DMS53 (cell line): Measurements from ENCODE around the gene DRICH1.
"Not testable (repeated sequence)": the region's sequence is repeated elsewhere in the genome, so short reads cannot be mapped to it uniquely, and the experiment has no call there.

Source experiments
- DNase-seq: peaks from one replicate; lab custom pipeline; 2025; lab: John Stamatoyannopoulos, UW

The DRICH1 gene, protein sequence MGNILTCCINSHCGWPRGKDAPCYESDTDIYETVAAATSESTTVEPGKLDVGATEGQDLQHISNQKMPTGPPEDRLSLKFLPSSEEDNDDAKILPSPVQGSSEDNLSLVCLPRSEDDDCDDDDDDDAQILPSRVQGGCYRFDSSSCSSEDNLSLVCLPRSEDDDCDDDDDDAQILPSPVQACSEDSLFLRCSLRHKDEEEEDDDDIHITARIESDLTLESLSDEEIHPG

DNA sequence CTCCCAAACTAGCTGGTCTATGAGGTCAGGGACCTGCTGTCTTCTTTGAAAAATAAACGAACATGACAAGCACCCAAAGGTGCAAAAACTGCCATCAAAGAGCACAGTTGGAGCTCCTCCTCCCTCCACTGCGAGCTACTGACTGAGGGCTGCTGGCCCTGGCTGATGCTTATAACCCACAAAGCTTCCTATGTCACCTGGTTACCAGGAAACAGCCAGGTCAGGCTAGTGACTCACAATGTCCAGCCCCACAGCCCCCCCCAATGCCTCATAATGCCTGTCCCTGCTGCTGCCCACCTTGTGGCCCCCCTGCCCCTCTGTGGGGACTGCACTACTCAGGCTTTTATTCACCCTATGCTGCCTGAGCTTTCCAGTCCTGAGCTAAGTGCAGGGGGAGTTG, at the start of gene DRICH1:
DRICH1 (minus strand) TSS at position 144 of the 400 bp plus-strand sequence. CDS start 298 bp downstream, outside the sequence.
- DNase-seq: no peak

- DNase-seq: no peak
Observed at GRCh38 chr22:23681026-23681809, 49.1 kb upstream of the DRICH1 start.

DNA sequence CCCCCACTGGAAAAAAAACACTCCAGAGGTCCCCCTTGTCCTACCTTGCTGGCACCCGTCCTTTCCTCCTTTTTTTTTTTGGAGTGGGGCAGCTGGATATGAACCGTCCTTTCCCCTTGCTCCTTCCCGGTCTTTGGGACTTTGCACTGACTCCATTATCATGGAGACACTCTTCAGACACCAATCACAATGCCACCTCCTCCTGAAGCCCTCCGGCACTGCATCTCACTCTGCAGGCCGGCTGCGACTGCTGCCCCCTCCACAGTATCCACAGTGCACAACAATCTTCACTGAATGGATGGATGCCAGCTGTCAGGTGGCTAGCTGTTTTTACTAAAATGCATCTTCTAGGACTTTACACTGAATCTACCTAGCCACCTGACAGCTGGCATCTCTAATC, 46.0 kb upstream of the DRICH1 start:
- no peak for DNase-seq

GRCh38 chr22:23677701-23677995, 45.5 kb upstream of the DRICH1 start:
- no peak for DNase-seq

DNA sequence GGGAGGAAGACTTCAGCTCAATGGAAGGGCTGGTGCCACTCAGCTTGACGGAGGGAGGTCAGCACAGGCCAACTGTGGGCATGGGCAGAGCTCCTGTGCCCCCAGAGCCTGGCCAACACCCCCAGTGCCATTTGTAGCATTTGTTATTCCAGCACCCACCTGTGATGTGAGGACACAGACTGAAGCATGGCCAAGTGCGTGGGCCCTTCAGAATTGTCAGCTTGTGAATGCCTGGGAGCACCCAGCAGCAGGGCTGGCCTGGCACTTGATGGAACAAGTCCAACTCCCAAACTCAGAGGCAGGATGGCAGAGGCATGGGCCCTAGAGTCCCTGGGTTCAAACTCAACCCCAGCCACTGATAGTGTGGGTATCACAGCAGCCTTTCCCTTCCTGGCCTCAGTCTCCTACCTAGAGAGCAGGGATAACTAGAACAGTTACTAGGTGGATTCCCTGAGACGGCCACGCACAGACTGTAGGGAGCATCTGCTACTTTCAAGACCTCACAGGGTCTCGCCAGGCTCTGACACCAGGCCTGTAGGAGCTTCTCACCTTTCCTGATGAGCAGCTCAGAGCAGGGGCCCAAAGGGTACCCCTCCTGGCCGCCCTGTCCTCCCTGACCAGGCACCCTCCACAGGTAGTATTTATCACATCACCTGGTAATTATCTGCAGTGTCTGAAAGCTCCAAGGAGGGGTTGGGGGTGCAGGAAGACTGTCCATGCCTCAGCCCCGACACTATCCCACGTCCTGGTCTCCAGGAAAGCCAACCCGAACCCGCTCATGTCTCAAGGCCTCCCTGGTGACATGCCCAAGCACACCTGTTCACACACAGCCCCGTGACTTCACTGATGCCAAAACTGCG, 45.0 kb upstream of the DRICH1 start:
- DNase-seq: not testable (repeated sequence)

DNA sequence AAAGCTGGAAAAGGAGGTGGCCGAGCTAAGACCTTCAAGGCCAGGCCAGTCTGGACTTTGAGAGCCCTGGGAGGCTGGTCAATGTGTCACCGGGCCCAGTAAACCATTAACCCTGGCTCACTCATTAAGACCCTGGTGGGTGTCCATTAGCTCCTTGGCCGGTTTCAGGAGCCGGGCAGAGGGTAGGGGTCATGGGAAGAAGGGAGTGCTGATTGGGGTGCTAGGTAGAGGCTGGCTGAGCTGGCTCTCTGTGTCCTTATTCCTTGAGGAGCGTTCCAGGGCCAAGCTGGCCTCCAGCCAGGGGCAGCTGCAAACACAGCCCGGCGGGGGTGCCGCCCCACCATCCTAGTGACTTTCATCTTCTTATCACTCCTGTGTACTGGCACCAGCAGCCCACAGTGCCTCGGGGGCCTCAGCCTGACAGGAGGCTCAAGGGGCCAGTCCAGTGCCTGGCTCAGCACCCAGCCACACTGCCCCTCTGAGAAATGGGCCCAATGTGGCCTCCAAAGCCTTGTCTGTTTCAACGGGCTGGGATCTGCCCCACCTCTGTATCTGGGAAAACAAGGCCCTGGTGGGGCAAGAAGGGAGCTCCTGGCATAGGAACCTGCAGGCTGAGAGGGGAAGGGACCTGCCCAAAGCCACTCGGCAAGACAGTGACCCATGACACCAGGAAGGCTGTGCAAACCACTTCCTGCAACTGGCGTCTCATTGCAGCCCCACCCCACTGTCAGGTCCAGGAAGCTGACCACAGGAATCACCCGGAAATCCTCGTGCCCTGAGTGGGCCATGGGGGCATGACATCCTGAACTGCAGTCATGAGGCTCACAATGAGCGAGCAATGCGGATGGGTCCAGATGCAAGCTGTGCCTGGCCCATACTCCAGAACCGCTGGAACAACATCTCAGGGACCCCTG, 43.6 kb upstream of the DRICH1 start:
- DNase-seq: no peak

- DNase-seq: not testable (repeated sequence)
Observed at GRCh38 chr22:23674886-23675501, 42.9 kb upstream of the DRICH1 start.

- DNase-seq: no peak
Observed at GRCh38 chr22:23673826-23674690, 41.9 kb upstream of the DRICH1 start.

DNA sequence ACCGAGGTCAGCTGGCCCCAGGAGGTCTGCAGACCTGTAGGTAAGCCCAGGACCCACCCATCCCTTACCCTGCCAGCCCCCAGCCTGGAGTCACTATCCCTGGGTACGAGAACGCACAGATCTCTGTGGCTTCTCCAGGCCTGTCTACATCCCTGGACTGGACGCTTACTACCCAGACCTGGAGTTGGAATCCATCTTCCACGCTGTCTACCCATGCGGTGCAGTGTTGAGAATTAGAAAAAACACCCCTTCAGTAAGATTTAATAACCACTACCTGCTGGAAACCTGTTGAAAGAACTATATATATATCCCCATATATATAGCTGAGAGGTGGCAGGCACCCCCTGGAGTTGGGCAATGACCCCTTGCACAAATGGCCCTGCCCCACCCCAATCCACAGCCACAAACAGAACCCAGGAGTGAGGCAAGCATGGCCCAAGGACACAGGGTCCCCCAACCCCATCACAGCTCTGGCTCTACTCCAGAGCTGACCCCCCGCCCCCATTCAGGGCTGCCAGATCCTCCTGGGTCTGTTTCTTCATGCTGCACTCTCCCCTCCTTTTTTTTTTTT, 41.0 kb upstream of the DRICH1 start:
- DNase-seq: no peak

DNA sequence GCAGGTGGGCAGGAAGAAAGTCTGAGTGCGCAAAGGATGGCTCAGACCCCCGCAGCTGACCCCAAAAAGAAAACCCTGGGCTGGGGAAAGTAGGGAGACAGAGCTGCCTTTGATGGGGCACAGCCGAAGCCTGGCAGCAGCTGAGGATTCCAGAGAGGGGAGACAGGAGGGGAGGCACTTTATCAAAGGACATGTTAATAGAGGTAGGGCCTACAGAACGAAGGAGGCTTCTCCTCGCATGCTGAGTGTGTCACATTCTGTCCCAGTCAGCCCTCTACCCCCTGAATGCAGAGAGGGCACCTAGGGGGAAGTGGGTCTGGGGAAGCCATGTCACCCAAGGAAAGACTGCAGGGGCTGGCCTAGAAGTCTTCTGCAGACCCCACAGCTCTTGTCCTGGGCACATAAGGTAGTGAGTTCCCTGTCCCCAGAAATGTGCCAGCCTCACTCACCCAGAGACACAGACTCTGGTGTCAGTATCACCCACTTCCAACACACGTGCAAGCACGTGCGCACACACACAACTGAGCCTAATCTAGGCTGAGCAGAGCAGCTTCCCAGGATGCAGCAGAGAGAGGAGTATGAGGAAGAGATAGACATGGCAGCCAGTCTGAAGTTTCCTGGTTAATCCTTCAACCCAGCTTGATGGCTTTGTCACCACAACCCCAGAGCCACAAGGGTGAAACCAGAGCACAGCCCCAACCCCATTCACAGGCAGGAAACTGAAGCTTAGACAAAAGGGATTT, 40.4 kb upstream of the DRICH1 start:
- DNase-seq: not testable (repeated sequence)

- not testable (repeated sequence) for DNase-seq
Observed at GRCh38 chr22:23671387-23671786, 39.3 kb upstream of the DRICH1 start.

DNA sequence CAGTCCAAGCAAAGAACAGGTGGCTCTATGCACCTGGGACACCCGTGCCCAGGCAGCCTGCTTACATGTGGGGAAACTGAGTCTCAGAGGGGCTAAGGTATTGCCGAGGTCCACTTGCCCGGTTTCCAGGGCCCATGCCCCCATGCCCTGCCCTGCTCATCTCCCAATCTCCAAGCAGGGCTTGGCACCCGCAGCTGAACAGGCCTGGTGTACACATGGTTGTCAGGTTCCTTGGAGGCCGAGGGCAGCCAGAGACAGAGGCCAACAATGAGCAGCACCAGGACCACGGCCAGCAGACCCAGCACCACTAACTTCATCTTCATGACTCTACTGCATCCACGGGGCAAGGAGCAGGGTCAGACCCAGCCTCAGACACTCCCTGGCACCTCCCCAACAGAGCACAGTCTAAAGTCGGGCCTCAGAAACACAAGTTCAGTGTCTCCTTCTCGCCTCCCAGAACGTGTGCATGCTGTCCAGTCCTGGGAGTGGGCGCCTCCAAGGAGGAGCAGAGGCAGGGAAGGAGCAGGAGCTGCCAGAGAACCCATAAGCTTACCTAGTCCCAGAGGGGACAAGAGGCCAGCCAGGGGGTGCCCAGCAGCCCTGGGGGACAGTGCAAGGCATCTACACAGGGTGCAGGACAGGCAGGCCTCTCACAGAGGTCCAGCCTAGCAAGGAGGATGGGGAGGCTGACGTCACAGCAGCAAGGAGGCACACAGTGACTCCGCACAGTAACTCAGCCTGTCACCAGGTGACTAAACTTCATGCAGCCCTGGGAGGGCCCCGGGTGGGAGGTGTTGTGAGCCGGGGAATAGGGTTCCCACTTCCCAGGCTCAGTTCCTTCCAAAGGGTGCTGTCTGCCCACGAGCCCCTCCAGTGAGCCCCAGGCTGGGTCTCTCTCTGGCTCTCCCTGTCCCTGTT, 38.5 kb upstream of the DRICH1 start:
- DNase-seq: no peak

DNA sequence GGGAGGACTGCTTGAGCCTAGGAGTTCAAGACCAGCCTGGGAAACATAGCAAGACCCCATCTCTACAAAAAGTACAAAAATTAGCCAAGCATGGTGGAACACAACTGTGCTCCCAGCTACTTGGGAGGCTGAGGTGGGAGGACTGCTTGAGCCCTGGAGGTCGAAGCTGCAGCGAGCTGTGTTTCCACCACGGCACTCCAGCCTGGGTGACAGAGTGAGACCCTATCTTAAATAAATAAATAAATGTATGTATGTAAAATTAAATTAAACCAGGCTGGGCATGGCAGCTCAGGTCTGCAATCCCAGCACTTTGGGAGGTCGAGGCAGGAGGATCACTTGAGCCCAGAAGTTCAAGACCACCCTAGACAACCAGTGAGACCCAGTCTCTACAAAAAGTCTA, 28.3 kb upstream of the DRICH1 start:
- not testable (repeated sequence) for DNase-seq

GRCh38 chr22:23657727-23658126, 25.6 kb upstream of the DRICH1 start:
- DNase-seq: no peak

DNA sequence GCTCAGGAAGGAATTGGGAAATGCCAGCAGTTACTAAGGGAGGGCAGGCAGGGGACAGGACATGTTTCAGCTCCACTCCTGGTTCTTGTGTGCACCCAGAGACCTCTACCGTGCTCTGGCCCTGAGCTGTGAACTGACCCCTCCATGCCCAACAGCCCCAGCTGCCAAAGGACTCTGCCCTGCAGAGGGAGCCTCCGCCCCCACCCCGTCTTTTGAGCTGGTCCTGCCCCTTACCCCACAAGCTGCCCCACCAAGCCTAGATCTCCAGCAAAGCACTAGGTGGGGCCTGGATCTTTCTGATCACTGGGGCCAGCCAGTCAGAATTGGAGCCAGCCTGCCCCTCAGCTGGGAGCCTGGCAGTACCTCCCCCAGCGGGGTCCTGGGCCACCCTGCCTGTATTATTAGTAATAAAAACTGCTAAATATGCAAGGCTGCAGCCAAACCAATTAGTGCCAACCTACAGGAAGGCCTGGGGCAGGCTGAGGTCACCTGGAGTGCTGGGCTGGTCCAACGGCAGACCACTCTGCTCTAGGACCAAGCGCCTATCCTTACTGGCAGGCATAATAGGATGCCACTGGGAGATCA, 23.9 kb upstream of the DRICH1 start:
- no peak for DNase-seq

DNA sequence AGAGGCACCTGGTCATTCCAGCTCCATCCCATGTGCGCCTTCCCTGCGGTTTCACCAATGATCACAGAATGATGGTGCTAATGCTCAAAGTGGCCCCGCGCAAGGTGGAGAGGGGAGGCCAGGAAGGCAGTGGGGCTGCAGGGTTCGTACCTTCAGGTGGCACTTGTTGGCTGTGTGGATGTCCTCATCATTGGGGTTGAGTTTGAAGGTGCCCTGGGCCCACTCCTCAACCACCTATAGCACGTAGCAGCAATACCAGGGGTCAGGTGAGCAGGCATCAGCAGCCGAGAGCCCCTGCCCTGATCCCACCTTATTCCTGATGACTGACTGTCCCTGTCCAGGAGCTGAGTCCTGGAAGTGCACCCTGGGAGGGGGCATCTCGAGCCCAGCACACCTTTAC, 20.6 kb upstream of the DRICH1 start:
- DNase-seq: no peak

DNA sequence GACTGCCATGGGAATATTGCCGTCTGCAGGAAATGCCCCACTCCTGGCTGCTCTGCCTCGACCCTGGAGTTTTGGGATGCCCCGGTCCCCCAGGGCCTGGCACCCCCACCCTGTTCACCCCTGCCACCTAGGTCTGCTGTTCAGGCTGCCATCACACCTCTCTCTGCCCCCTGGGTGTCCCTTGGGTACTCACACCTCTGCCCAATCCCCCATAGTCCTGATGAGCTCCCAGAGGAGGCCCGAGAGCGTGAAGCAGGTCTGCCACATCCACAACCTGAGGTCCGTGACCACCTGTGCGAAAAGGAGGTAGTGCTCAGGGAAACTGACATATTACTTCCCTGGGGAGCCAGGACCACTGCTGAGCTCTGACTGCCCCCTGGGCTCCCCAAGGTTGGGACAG, 20.2 kb upstream of the DRICH1 start:
- DNase-seq: no peak

DNA sequence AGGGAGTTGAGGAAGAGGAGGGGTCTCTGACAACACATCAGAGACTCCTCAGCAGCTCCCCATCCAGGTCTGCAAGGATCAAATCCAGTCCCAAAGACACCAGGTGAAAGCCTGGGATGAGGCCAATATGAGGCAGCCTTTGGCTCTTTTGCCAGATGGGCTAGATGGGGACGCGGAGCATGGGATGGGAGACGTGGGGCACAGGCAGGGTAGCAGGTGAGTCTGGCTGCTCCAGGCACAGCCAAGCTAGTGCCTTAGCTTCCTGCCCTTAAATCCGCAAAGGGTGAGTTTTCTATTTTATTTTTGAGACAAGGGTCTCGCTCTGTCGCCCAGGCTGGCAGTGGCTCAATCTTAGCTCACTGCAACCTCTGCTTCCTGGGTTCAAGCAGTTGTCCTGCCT, 19.6 kb upstream of the DRICH1 start:
- no peak for DNase-seq
